NCI-H2171 treated with DMSO at 0.1 percent for 48 hours (cell line): ENCODE measurements around the gene PABPN1L.
"Not testable (repeated sequence)": the region's sequence is repeated elsewhere in the genome, so short reads cannot be mapped to it uniquely, and the experiment has no call there.

ENCODE experiments used
- DNase-seq: peaks from one replicate; lab custom pipeline; 2025; lab: John Stamatoyannopoulos, UW

Gene PABPN1L

DNA sequence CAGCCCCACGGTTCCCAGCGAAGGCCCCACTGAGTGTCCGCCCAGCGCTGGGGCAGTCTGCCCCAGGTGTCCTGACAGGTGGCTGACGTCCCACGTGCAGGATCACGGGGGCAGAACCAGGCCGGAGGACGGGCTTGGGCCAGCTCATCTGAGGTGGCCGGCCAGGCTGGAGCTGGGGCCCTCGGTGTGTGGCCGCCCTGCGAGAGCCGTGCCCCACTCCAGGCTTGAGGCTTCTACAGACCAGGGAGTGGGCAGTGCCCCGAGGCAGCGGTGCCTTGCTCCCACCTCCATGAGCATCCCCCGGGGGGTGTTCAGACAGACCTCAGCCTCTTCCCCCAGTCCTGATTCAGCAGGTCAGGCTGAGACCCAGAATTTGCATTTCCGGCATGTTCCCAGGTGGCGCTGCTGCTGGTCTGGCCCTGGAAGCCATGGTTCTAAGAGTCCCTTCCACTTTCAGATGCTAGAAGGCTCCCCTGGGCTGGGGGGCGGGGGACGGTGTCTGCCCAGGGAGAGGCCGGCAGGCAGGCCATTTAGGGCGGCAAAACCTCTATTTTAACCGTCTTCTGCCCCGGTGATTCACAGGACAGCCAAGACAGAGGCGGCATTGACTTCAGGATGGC, 35.4 kb upstream of the PABPN1L start:
- no peak for DNase-seq

DNA sequence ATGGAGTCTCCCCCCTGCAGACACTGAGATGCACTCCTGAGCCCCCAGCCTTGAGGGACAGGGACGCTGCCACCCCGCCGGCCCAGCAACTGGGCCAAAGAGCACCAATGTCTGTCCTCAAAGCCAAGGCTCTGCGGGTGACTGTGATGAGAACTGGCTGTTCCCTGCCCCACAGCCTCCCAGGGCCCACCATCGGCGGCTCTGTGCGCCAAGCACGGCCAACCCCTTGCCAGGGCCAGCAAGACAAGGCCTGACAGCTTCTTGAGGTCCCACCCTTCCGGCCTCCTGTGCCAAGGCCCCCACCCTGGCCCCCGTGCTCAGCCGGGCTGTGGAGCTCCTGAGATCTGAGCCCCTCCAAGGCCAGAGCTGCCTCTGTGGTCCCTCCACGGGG, 34.2 kb upstream of the PABPN1L start:
- DNase-seq, result no peak

DNA sequence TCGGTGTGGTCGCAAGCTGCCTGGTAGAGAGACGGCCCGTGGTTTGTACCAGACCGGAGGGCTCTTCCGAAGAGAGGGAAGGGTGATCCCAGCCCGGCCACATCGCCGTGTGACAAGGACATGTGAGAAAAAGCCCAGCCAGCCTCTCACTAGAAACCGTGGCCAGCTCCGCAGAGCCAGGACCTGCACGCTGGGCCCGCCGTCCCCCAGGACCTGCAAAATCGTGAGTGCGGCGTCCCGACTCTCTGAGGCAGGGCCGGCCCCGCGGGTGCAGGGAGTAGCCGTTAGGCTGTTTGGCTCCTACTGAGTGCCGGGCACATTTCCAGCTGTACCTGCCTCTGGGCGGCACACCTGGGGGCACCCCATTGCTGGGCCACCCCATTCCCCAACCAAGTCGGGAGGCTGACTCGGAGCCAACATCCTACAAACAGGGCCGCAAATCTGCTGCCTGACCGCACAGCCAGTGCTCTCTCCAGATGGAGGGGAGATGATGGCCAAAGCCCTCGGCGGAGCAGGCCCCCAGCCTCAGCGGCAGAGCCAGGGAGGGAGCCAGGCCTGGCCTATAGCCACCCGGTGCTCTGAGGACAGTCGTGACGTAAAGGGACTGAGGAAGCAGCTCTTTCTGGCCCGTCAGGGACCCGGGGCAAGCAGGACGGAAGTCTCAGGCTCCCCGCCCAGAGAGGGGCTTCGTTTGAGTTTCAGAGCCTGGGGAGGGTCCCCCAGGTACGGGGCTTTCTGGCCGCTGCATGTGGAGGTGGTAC, 33.6 kb upstream of the PABPN1L start:
- DNase-seq, result no peak

DNA sequence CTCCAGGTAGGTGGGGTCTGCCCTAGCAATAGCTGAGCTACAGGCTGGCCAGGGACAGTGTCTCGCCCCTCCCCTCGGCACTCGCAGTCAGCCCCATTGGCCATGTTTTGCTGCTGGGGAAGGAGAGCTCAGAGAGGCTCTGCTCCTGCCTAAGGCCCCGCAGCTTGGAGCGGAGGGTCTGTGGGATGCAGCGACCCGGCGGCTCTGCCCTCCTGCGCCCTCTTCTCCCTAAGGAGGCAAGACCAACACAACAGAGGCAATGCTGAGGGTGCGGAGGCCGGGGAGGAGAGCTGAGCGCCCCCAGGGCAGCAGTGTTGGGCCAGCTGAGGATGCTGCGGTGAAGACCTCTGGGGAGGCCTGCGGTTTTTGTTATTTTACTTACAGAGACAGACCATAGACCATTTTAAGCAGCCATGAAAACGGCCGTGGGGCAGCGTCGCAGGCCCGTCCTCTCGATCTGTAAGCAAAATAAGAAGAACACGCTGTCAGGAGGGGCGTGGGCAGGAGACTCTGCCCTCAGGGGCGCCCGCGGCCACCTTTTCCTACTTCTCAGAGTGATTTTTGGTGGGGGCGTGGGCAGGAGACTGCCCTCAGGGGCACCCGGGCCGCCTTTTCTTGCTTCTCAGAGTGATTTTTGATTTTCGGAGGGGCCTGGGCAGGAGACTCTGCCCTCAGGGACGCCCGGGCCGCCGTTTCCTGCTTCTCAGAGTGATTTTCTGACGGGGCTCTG, 31.4 kb upstream of the PABPN1L start:
- DNase-seq, result no peak

DNA sequence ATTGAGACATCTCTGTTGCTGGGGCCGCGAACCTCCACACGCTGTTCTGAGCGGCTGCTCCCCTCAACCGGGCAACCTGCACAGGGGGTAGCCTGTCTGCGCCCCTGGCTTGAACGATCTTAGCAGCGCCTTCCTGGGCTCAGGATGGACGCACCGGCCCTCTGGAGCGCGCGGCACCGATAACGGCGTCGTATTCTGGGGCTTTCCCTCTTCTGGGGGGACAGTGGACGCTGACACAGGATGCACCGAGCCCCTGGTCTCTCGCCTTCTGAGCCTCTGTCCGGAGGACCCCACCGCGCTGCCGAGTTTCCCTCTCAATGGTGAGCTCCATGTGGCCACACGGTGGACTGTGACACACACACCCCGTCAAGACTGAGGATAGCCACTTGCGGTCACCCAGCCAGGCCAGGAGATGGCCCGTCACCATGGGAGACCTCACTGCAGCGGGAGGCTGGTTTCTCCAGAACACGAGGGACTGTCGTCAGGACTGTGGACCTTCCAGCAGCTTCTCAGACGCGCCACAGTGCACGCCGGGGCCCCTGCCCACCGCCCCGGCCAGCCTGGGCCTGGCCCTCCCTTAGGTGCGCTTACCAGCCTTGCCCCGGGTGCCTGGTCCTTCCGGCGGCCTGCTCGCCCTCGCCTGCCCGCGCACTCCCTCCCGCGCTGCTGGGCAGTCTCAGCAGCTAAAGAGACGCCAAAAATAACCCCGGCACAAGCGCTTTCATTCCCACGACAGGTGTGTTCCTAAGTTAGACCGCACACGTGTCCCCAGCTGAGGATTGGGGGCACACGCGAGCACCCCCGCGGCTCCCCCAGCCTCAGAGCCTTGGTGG, 30.0 kb upstream of the PABPN1L start:
- DNase-seq, result no peak

DNA sequence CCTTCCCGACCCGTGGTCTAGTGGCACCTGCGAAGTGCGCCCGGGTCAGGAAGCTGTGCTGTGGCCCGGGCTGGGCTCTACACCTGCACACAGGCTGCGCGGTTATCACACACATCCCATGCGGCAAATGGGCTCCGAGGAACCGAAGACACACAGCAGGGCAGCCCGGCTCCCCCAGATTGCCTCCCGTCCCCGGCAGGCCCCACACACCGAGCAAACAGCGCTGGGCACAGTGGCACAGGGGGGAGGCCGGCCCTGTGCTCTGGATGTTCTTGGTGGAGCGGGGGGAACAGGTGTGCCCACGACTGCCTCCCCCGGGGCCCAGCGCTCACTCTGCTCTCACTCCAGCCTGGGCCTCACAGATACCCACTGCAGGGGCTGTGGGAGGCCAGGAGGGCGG, 28.9 kb upstream of the PABPN1L start:
- no peak for DNase-seq

- no peak for DNase-seq
Measured at GRCh38 chr16:88894681-88895300, 28.3 kb upstream of the PABPN1L start.

DNA sequence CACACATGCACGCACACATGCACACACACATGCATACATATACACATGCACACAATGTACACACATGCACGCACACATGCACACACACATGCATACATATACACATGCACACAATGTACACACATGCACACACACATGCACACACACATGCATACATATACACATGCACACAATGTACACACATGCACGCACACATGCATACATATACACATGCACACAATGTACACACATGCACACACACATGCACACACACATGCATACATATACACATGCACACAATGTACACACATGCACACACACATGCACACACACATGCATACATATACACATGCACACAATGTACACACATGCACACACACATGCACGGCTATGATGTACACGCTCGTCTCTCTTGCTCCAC, 27.8 kb upstream of the PABPN1L start:
- DNase-seq, result not testable (repeated sequence)

DNA sequence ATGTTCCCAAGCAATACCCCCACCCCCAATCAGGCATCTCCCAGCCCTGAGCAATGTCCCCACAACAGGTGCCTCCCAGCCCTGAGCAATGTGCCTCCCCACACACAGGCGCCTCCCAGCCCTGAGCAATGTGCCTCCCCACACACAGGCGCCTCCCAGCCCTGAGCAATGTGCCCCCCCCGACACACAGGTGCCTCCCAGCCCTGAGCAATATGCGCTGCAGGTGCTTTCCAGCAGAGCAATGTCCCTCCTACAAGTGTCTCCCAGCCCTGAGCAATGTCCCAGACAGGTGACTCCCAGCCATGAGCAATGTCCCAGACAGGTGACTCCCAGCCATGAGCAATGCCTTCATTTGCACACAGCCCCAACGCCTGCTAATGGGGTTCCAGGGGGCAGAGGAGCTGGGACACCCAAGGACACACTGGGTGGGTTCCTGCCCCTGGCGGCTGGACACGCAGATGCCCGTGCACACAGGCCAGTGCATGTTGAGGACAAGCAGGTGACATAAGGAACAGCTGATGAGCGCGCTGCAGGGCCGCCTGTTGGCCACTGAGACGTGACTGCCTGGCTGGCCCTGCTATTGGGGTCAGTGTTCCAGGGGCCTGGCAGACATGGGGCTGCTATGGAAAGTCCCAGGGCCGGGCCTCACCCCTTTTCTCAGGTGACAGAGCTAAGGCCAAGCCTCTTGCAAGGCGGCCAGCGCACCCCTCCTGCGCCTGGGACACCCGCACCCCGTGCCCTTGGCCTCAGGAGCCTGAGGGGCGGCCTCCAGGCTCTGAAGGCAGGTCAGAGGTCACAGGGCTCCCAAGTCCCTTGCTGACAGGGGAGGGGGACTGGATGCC, 26.9 kb upstream of the PABPN1L start:
- no peak for DNase-seq

GRCh38 chr16:88892065-88892464, 25.6 kb upstream of the PABPN1L start:
- DNase-seq, result no peak

GRCh38 chr16:88891083-88891482, 24.6 kb upstream of the PABPN1L start:
- DNase-seq, result no peak

DNA sequence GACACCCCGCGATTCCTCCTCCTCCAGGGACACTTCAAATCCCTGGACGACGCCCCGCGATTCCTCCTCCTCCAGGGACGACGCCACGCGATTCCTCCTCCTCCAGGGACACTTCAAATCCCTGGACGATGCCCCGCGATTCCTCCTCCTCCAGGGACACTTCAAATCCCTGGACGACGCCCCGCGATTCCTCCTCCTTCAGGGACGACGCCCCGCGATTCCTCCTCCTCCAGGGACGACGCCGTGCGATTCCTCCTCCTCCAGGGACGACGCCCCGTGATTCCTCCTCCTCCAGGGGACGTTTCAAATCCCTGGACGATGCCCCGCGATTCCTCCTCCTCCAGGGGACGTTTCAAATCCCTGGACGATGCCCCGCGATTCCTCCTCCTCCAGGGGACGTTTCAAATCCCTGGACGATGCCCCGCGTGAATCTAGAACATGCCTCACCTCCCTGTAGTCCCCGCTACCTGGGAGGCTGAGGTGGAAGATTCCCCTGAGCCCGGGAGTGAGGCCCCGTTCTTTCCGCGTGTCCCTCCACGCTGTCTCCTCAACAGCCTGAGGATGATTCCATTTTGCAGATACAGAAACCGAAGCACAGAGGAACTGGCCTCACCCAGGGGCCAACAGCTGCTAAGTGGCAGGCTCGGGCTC, 23.4 kb upstream of the PABPN1L start:
- DNase-seq, result not testable (repeated sequence)

DNA sequence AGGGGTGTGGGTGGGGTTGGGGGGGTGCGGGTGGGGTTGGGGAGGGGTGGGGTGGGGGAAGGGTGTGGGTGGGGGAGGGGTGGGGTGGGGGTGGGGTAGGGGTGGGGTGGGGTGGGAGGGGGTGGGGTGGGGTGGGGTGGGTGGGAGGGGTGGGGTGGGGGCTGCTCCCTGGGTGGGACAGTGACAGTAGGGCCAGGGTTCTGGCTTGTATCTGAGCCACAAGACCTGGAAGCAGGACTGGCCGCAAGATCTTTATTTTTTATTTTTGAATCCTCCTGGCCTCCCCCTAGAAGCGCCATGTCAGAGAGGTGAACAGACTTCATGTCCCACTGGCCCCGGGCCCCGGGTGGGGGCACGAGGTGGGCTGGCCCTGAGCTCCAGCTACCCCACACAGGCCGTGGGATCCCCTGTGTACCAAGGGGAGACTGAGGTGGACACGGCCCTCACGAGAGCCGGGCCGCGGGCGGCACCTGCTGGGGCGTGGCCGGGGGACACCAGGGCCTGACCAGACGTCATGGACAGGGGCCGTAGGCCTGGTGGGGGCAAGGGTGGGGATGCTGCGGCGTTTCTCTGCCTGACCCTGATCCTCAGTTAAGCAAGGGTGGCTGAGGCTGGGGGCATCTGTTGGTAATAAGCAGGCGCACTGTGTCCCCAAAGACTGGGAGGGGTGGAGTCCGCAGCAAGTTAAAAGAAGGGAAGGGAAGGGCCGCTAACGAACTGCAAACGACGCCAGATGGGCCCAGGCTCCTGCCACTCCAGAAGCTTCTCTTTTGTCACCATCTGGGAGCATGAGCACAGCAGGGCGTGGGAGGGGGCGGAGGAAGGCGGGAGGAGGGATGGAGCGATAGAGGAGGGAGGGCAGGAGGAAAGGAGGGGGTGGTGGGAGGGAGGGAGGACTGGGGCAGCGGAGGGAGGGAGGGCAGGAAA, 22.3 kb upstream of the PABPN1L start:
- peak; percentile 98 for DNase-seq

DNA sequence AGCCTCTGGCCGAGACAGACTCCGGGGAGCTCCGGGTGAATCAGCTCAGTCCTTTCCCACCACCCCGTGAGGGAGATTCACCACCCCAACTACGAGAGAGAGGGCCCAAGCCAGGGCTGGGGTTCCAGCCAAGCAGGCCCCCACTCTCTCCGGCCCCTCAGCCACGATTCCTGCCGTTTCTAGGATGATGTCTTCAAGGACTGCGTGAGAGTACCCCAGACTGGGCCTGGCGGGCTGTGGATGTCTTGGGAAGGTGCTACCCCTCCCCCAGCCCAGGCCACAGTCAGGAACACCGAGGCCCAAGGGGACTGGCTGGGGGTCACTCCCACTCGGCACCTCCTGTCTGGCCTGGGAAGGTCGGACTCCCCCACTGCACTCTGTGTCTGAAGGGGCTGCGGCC, 21.6 kb upstream of the PABPN1L start:
- DNase-seq, result no peak

- DNase-seq, result peak; percentile 32
Measured at GRCh38 chr16:88886845-88887521, 20.5 kb upstream of the PABPN1L start.

DNA sequence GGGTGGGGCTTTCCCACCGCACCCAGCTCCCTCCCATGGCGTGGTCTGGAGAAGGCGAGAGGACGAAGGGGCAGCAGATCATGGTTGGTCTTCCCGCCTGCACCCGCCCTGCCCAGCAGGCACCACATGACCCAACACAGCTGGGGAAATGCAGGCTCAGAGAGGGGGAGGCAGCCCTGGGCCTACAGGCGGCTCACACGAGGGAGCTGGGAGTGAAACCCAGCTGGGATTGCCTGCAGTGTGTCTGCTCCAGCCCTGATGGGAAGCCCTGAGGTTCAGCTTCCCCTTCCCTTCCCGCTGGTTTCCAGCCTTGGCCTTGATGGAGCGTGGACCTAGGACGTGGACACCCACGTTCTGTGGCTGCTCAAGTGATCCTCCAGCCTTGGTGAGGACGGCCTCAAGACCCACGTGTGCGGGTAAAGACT, 20.0 kb upstream of the PABPN1L start:
- DNase-seq, result no peak

DNA sequence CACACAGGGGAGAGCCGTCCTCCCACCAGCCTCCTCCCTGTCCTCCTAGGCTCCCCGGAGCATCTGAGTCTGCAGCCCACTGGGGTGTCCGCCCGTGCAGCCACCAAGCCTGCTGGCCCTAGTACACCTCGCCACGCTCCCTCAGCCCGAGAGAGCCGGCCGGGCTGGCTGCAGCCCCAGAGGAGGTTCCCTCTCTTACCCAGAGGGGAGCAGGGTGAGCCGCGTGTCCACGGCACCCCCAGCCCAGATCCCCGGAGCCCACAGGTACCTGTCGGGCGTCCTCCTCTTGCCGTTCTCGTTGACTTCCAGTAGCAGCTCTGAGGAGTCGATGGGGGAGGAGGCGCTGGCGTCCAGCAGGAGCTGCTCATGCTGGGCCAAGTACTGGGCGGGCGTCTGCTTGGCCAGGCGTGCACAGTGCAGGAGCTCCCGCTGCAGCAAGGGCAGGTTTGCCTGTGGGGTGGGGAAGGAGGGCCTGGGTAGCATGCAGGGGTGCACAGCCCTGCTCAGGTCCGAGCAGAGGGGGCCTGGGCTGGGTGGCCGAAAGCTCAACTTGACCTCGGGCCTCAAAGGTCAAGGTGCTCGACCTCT, 19.3 kb upstream of the PABPN1L start:
- no peak for DNase-seq

GRCh38 chr16:88884569-88885271, 18.3 kb upstream of the PABPN1L start:
- DNase-seq, result no peak
